Keratinocyte (primary cell): Measurements from ENCODE around the gene NUP210.

Source experiments
- EZH2 ChIP-seq: IDR thresholded peaks from one replicate; pipeline ENCODE4 v1.6.1; 2012; ENCODE audit warnings: inconsistent platforms, mild to moderate bottlenecking, low read length, moderate library complexity
- TF ChIP-seq, protein P1 (sequence below), 3 experiments: IDR thresholded peaks in 1 of 3; conservative IDR thresholded peaks in 1 of 3; optimal IDR thresholded peaks in 1 of 3; 2 replicates in 2 of 3; 3 replicates in 1 of 3; pipeline versions ENCODE3 to v1.5.1; 2011; ENCODE audit warnings: low read length in 3 of 3, mild to moderate bottlenecking in 3 of 3, moderate library complexity in 2 of 3, control low read depth in 1 of 3, inconsistent platforms in 1 of 3; ENCODE audit not compliant: insufficient read depth in 2 of 3; ENCODE audit errors: extremely low read depth in 1 of 3

- TF ChIP-seq, protein P1, sequence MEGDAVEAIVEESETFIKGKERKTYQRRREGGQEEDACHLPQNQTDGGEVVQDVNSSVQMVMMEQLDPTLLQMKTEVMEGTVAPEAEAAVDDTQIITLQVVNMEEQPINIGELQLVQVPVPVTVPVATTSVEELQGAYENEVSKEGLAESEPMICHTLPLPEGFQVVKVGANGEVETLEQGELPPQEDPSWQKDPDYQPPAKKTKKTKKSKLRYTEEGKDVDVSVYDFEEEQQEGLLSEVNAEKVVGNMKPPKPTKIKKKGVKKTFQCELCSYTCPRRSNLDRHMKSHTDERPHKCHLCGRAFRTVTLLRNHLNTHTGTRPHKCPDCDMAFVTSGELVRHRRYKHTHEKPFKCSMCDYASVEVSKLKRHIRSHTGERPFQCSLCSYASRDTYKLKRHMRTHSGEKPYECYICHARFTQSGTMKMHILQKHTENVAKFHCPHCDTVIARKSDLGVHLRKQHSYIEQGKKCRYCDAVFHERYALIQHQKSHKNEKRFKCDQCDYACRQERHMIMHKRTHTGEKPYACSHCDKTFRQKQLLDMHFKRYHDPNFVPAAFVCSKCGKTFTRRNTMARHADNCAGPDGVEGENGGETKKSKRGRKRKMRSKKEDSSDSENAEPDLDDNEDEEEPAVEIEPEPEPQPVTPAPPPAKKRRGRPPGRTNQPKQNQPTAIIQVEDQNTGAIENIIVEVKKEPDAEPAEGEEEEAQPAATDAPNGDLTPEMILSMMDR (optimal IDR thresholded peaks at IDR 0.05 in 1 of 3, IDR thresholded peaks at IDR 0.05 in 1 of 3, conservative IDR thresholded peaks at IDR 0.05 in 1 of 3; ENCODE audit: extremely low read depth in 1 of 3, insufficient read depth in 2 of 3, low read length in 3 of 3): no peak
- no peak for TF ChIP-seq EZH2
Measured at GRCh38 chr3:13274551-13275332, 145.4 kb downstream of the NUP210 start.
